K562 (cell line): ENCODE results near the gene DGKB. TPM values are rescaled to one million over a fixed set of nuclear protein-coding genes. Genes with fewer than 3 reads are reported as not detected.

Experiments
- ATAC-seq: fragments of 200-7000 bp; cut with Tn5 transposase; 3 replicates; pipeline ENCODE4 v1.9.1; 2020; ENCODE audit warnings: moderate library complexity
- BruUV-seq: library from RNA; stranded (reverse); fragments of 400-500 nt; replicated peaks from 2 replicates; lab custom pipeline; 2021; lab: Mats Ljungman, UMichigan
- CTCF ChIA-PET: fragments of 300-600 bp; formaldehyde crosslinking; extraction: SDS; loops from one replicate; lab custom pipeline; 2021; ENCODE audit warnings: low intra/inter-chr PET ratio; lab: Yijun Ruan, JAX
- POLR2A ChIA-PET: fragments of 300-600, 350-650 bp; sonication (Branson Sonifier 250); formaldehyde crosslinking; extraction: SDS; loops from one replicate; lab custom pipeline; 2021; ENCODE audit warnings: antibody characterized with exemption, inconsistent platforms; lab: Yijun Ruan, JAX
- DNase-seq, 4 experiments: peaks; one replicate each; pipeline versions ENCODE4 v3.0.0 to v3.0.0-alpha.2; 2011 to 2018; ENCODE audit warnings: low spot score in 3 of 4, mixed read lengths in 3 of 4; ENCODE audit errors: extremely low read depth in 1 of 4
- FAIRE-seq: peaks from 2 replicates; lab custom pipeline; 2011; peaks lifted over from hg19 to GRCh38; lab: Jason Lieb, UNC
- H2AFZ ChIP-seq: 2 replicates; pipeline ENCODE4 v1.6.0; 2011; ENCODE audit warnings: low read depth, low read length, control low read depth, inconsistent platforms
- H3K27ac ChIP-seq: fragments of 200-600 bp; 3 replicates; pipeline ENCODE4 v1.8.0; 2011; ENCODE audit warnings: low read depth, mild to moderate bottlenecking, control low read depth, inconsistent platforms, low read length, moderate library complexity, mixed read lengths; ENCODE audit errors: extremely low read depth
- H3K27me3 ChIP-seq, 2 experiments: fragments of 300-600 bp in 1 of 2; 2 replicates in 1 of 2; 3 replicates in 1 of 2; pipeline versions ENCODE4 v1.6.0 to v1.8.0; 2011; ENCODE audit warnings: inconsistent platforms in 2 of 2, low read length in 2 of 2, mild to moderate bottlenecking in 1 of 2, mixed read lengths in 1 of 2, moderate library complexity in 1 of 2; ENCODE audit not compliant: control insufficient read depth in 2 of 2, insufficient read depth in 2 of 2
- H3K36me3 ChIP-seq: fragments of 300-600 bp; 3 replicates; pipeline ENCODE4 v1.8.0; 2011; ENCODE audit warnings: mild to moderate bottlenecking, low read length, inconsistent platforms; ENCODE audit not compliant: control insufficient read depth, insufficient read depth
- H3K4me1 ChIP-seq, 2 experiments: fragments of 200-600 bp in 1 of 2; replicated peaks in 1 of 2; 2 replicates in 1 of 2; 3 replicates in 1 of 2; pipeline versions ENCODE4 v1.5.1 to v1.8.0; 2011; ENCODE audit warnings: inconsistent platforms in 2 of 2, low read length in 2 of 2, mild to moderate bottlenecking in 1 of 2, mixed read lengths in 1 of 2, moderate library complexity in 1 of 2; ENCODE audit not compliant: control insufficient read depth in 2 of 2, insufficient read depth in 2 of 2
- H3K4me2 ChIP-seq: 2 replicates; pipeline ENCODE4 v1.6.1; 2011; ENCODE audit warnings: low read length, control low read depth, inconsistent platforms, mixed read lengths; ENCODE audit not compliant: insufficient read depth
- H3K4me3 ChIP-seq: fragments of 200-600 bp; sonication (generic), shearing (Covaris generic); 2 replicates; pipeline ENCODE4 v1.5.1; 2016; ENCODE audit warnings: control low read depth, inconsistent platforms
- H3K79me2 ChIP-seq: fragments of 200-600 bp; 3 replicates; pipeline ENCODE4 v1.8.0; 2011; ENCODE audit warnings: low read length, inconsistent platforms; ENCODE audit not compliant: control insufficient read depth, insufficient read depth
- H3K9ac ChIP-seq, 2 experiments: 2 replicates each; pipeline versions ENCODE4 v1.6.0 to v1.6.1; 2011; ENCODE audit warnings: low read depth in 2 of 2, low read length in 2 of 2, control low read depth in 1 of 2, inconsistent platforms in 1 of 2, mild to moderate bottlenecking in 1 of 2, mixed read lengths in 1 of 2; ENCODE audit not compliant: insufficient read depth in 1 of 2
- H3K9me1 ChIP-seq: one replicate; pipeline ENCODE4 v1.6.0; 2011; ENCODE audit warnings: inconsistent platforms, mild to moderate bottlenecking, low read length, moderate library complexity; ENCODE audit not compliant: control insufficient read depth, insufficient read depth
- H3K9me3 ChIP-seq: replicated peaks from 2 replicates; pipeline ENCODE4 v1.5.1; 2011; ENCODE audit warnings: low read depth, low read length, inconsistent platforms; ENCODE audit not compliant: control insufficient read depth, insufficient read depth
- H4K20me1 ChIP-seq: replicated peaks from 2 replicates; pipeline ENCODE4 v1.6.1; 2011; ENCODE audit warnings: low read length, inconsistent platforms, mixed read lengths; ENCODE audit not compliant: control insufficient read depth, insufficient read depth
- ATF7 ChIP-seq: fragments of 450-650 bp; IDR thresholded peaks from 2 replicates; pipeline ENCODE4 v1.7.1; 2014; ENCODE audit warnings: mild to moderate bottlenecking, moderate library complexity
- CBX2 ChIP-seq: fragments of 200-600 bp; sonication (generic); IDR thresholded peaks from one replicate; pipeline ENCODE4 v1.6.1; 2012; ENCODE audit warnings: mild to moderate bottlenecking, low read length, inconsistent platforms; ENCODE audit not compliant: insufficient read depth, poor library complexity, severe bottlenecking
- EHMT2 ChIP-seq: fragments of 450-650 bp; IDR thresholded peaks from 2 replicates; pipeline ENCODE4 v1.6.1; 2018; ENCODE audit warnings: antibody characterized with exemption
- FOXA3 ChIP-seq, 2 experiments: fragments of 450-650 bp in 1 of 2; sonication (generic) in 1 of 2; formaldehyde crosslinking; IDR thresholded peaks in 1 of 2; conservative IDR thresholded peaks in 1 of 2; 2 replicates each; pipeline versions ENCODE4 v1.4.0 to v1.8.0; 2020 to 2022; ENCODE audit warnings: mild to moderate bottlenecking in 2 of 2, missing genetic modification reagents in 1 of 2
- HMGXB4 ChIP-seq: sonication (generic); formaldehyde crosslinking; IDR thresholded peaks from 2 replicates; pipeline ENCODE4 v1.8.1; 2023; ENCODE audit warnings: mild to moderate bottlenecking, missing genetic modification reagents
- KDM1A ChIP-seq, 2 experiments: fragments of 450-650 bp; IDR thresholded peaks; 2 replicates each; pipeline ENCODE4 v1.6.1; 2016; ENCODE audit warnings: mild to moderate bottlenecking in 2 of 2
- LARP7 ChIP-seq: fragments of 450-650 bp; IDR thresholded peaks from 2 replicates; pipeline ENCODE4 v1.6.1; 2016
- MYC ChIP-seq, 2 experiments: fragments of 250-450 bp in 1 of 2; sonication (Bioruptor Pico) in 1 of 2; IDR thresholded peaks; 2 replicates each; pipeline versions ENCODE4 v1.5.1 to v1.6.1; 2012 to 2021; ENCODE audit warnings: low read depth in 2 of 2, borderline replicate concordance in 1 of 2, improper control_type of control experiment in 1 of 2, low read length in 1 of 2, mild to moderate bottlenecking in 1 of 2, moderate library complexity in 1 of 2
- POLR2H ChIP-seq: IDR thresholded peaks from 2 replicates; pipeline ENCODE4 v1.6.1; 2016; ENCODE audit warnings: missing genetic modification characterization, low read depth, mild to moderate bottlenecking, control low read depth, missing compliant biosample characterization, moderate library complexity
- POU5F1 ChIP-seq: fragments of 150-350 bp; IDR thresholded peaks from 2 replicates; pipeline ENCODE4 v1.6.1; 2014; ENCODE audit warnings: borderline replicate concordance, low read length, low read depth, mild to moderate bottlenecking; ENCODE audit not compliant: partially characterized antibody
- RFX7 ChIP-seq: fragments of 250-450 bp; sonication (Bioruptor Pico); IDR thresholded peaks from 2 replicates; pipeline ENCODE4 v1.5.1; 2021; ENCODE audit warnings: mild to moderate bottlenecking
- RUNX1 ChIP-seq: sonication (generic); IDR thresholded peaks from 2 replicates; pipeline ENCODE4 v1.6.1; 2016; ENCODE audit warnings: antibody characterized with exemption, low read depth
- SMAD2 ChIP-seq: fragments of 150-350 bp; IDR thresholded peaks from 2 replicates; pipeline ENCODE4 v1.6.1; 2014; ENCODE audit warnings: low read depth, mild to moderate bottlenecking, low read length
- SOX6 ChIP-seq: fragments of 450-650 bp; IDR thresholded peaks from 2 replicates; pipeline ENCODE4 v1.6.1; 2014; ENCODE audit warnings: mild to moderate bottlenecking
- TAL1 ChIP-seq: fragments of 450-650 bp; IDR thresholded peaks from 2 replicates; pipeline ENCODE4 v1.6.1; 2016; ENCODE audit warnings: mild to moderate bottlenecking
- THRA ChIP-seq: fragments of 450-650 bp; IDR thresholded peaks from 2 replicates; pipeline ENCODE4 v1.6.1; 2017; ENCODE audit warnings: mild to moderate bottlenecking, moderate library complexity
- ZC3H4 ChIP-seq: sonication (generic); formaldehyde crosslinking; IDR thresholded peaks from 2 replicates; pipeline ENCODE4 v1.9.0; 2021; ENCODE audit warnings: missing genetic modification reagents, borderline replicate concordance
- ZNF263 ChIP-seq: sonication (generic); formaldehyde crosslinking; IDR thresholded peaks from 2 replicates; pipeline ENCODE4 v1.8.0; 2022; ENCODE audit warnings: mild to moderate bottlenecking, missing genetic modification reagents, borderline replicate concordance
- WGBS: fragments of 100-300 bp; shearing (Covaris generic); methylation state at CpG from one replicate; pipeline ENCODE4 v1.1.6; 2016; ENCODE audit warnings: low coverage, mixed read lengths; ENCODE audit not compliant: insufficient coverage; ENCODE audit errors: missing lambda C conversion rate; 5-methylcytosine and 5-hydroxymethylcytosine counted together
- in situ Hi-C: fragments of 300-500 bp; cut with MboI; formaldehyde crosslinking; loops from 4 replicates; pipeline ENCODE4 v1.15.0; 2018; ENCODE audit warnings: inconsistent platforms, mixed read lengths
- intact Hi-C: fragments of 100-400 bp; cut with micrococcal nuclease; formaldehyde crosslinking; loops from 2 replicates; pipeline ENCODE4 v1.14.2; 2022
- polyA plus RNA-seq, 8 experiments: library from polyadenylated mRNA; depleted of rRNA in 4 of 8; stranded (reverse) in 5 of 8; unstranded in 3 of 8; fragments of >200 nt; fragmentation: Nextera tagmentation in 2 of 8; fragmentation: Illumina TruSeq in 1 of 8; extraction: Ambion mirVana in 2 of 8; extraction: Trizol in 1 of 8; gene quantifications; 2 replicates each; pipeline versions ENCODE4 v1.2.1 to v1.2.3, GENCODE V29; 2011 to 2014; ENCODE audit warnings: inconsistent platforms in 1 of 8, missing spikeins in 1 of 8
- total RNA-seq, 7 experiments: library from RNA; depleted of rRNA in 6 of 7; stranded (reverse); fragments of >200 nt in 6 of 7; fragmentation: Illumina TruSeq in 2 of 7; extraction: Trizol in 2 of 7; gene quantifications; 2 replicates each; pipeline versions ENCODE4 v1.2.1 to v1.2.3, GENCODE V29; 2011 to 2021; ENCODE audit warnings: low replicate concordance in 1 of 7
- TF ChIP-seq, protein P1 (sequence below): fragments of 450-650 bp; formaldehyde crosslinking; IDR thresholded peaks from 2 replicates; pipeline ENCODE4 v1.4.0; 2020; ENCODE audit warnings: mild to moderate bottlenecking, moderate library complexity

DGKB gene
- total and polyA plus RNA-seq, 9 of the 15 experiments (the other 6 are each of a cell fraction or from before 2014, with no cell fraction given), result 0.01 TPM; not detected in 8

- CTCF ChIA-PET, result no interaction called here
- TF ChIP-seq ZNF263 (CRISPR knock-in tag), result no peak
- no peak for TF ChIP-seq MYC (IDR thresholded peaks at IDR 0.05; ENCODE audit: low read depth, low read length)
- TF ChIP-seq MYC (CRISPR knock-in tag; IDR thresholded peaks at IDR 0.05; ENCODE audit: borderline replicate concordance, low read depth), result no peak
- no peak for TF ChIP-seq HMGXB4
- no peak for TF ChIP-seq RFX7
- TF ChIP-seq RUNX1, result no peak
- no peak for TF ChIP-seq THRA
- no peak for TF ChIP-seq EHMT2
- TF ChIP-seq CBX2, result no peak
- TF ChIP-seq KDM1A (IDR thresholded peaks at IDR 0.05), result no peak
- no peak for TF ChIP-seq SOX6
- TF ChIP-seq POLR2H (tag), result no peak
- TF ChIP-seq LARP7, result no peak
- TF ChIP-seq ATF7, result no peak
- no peak for TF ChIP-seq ZC3H4
- no peak for TF ChIP-seq POU5F1
- TF ChIP-seq FOXA3 (CRISPR knock-in tag; conservative IDR thresholded peaks at IDR 0.05 in 1 of 2, IDR thresholded peaks at IDR 0.05 in 1 of 2), result no peak
- TF ChIP-seq TAL1, result no peak
- TF ChIP-seq, protein P1, sequence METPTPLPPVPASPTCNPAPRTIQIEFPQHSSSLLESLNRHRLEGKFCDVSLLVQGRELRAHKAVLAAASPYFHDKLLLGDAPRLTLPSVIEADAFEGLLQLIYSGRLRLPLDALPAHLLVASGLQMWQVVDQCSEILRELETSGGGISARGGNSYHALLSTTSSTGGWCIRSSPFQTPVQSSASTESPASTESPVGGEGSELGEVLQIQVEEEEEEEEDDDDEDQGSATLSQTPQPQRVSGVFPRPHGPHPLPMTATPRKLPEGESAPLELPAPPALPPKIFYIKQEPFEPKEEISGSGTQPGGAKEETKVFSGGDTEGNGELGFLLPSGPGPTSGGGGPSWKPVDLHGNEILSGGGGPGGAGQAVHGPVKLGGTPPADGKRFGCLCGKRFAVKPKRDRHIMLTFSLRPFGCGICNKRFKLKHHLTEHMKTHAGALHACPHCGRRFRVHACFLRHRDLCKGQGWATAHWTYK (CRISPR knock-in tag), result no peak
- no peak for TF ChIP-seq SMAD2
- no peaks in the 10 kb centered on the region for H3K36me3 ChIP-seq
- no peaks in the 10 kb centered on the region for H3K79me2 ChIP-seq
- FAIRE-seq, result no peak
- BruUV-seq, result no TSS peak
- WGBS, result 0% methylated on average over 1 of the region's 1 CpG
- no peak for DNase-seq
- POLR2A ChIA-PET, result no interaction called here
- no peak overlapping the region for H3K4me2 ChIP-seq
- no peaks in the 10 kb centered on the region for H3K27me3 ChIP-seq
- intact Hi-C loops (no loop called here), in situ Hi-C loops (no loop called here)
- no peak overlapping the region for H3K9ac ChIP-seq
- H3K9me3 ChIP-seq, result no peaks in the 10 kb centered on the region; the same call in 1 of the 2 replicates
- no peak overlapping the region for H3K27ac ChIP-seq
- no peaks in the 10 kb centered on the region for H3K9me1 ChIP-seq
- H4K20me1 ChIP-seq, result no peaks in the 10 kb centered on the region
- H3K4me3 ChIP-seq, result no peak overlapping the region
- H3K4me1 ChIP-seq, result no peaks in the 10 kb centered on the region
- no peak overlapping the region for H2AFZ ChIP-seq
- ATAC-seq, result no peak
Measured at GRCh38 chr7:14937581-14937980, 35.0 kb upstream of the DGKB start.
